Stimulated activated CD8-positive, alpha-beta memory T cell treated with anti-CD3 and anti-CD28 coated beads, Interleukin-15, amount 100 ng/mL, for 1 hour (primary cell): ENCODE data around the gene ADRA1B.

Experiments
- DNase-seq: peaks from one replicate; pipeline ENCODE4 v3.0.0-alpha.2; 2020; ENCODE audit warnings: low read depth

ADRA1B gene

GRCh38 chr5:159915904-159916840, at the start of gene ADRA1B:
TSS of gene ADRA1B (plus strand) at chr5:159916482. CDS start at chr5:159916906, 424 bp downstream.
- no peak for DNase-seq

- DNase-seq, result no peak
These were observed 42.6 kb upstream of the ADRA1B start for GRCh38 chr5:159873680-159874079.

GRCh38 chr5:159874263-159874662, 42.0 kb upstream of the ADRA1B start:
- no peak for DNase-seq

GRCh38 chr5:159877016-159877415, 39.3 kb upstream of the ADRA1B start:
- DNase-seq, result no peak

GRCh38 chr5:159877894-159878448, 38.3 kb upstream of the ADRA1B start:
- no peak for DNase-seq

- no peak for DNase-seq
These were observed 37.3 kb upstream of the ADRA1B start for GRCh38 chr5:159878988-159879471.

- DNase-seq, result no peak
These were observed 35.6 kb upstream of the ADRA1B start for GRCh38 chr5:159880676-159881075.

- no peak for DNase-seq
These were observed 34.3 kb upstream of the ADRA1B start for GRCh38 chr5:159881967-159882366.

GRCh38 chr5:159883522-159883950, 32.7 kb upstream of the ADRA1B start:
- no peak for DNase-seq

GRCh38 chr5:159884917-159885620, 31.2 kb upstream of the ADRA1B start:
- no peak for DNase-seq

- no peak for DNase-seq
These were observed 30.0 kb upstream of the ADRA1B start for GRCh38 chr5:159886296-159886695.

GRCh38 chr5:159887050-159887449, 29.2 kb upstream of the ADRA1B start:
- no peak for DNase-seq

- DNase-seq, result no peak
These were observed 27.4 kb upstream of the ADRA1B start for GRCh38 chr5:159888860-159889259.

GRCh38 chr5:159890141-159890540, 26.1 kb upstream of the ADRA1B start:
- DNase-seq, result no peak

GRCh38 chr5:159891371-159891770, 24.9 kb upstream of the ADRA1B start:
- DNase-seq, result no peak

GRCh38 chr5:159893040-159893695, 23.1 kb upstream of the ADRA1B start:
- DNase-seq, result no peak

- DNase-seq, result no peak
These were observed 22.0 kb upstream of the ADRA1B start for GRCh38 chr5:159894149-159894720.

GRCh38 chr5:159897786-159898393, 18.4 kb upstream of the ADRA1B start:
- DNase-seq, result no peak

GRCh38 chr5:159899067-159900049, 16.9 kb upstream of the ADRA1B start:
- DNase-seq, result no peak

- DNase-seq, result no peak
These were observed 15.0 kb upstream of the ADRA1B start for GRCh38 chr5:159901308-159901707.
